Measurements from ENCODE around the gene KIAA0513. TPM values are rescaled to one million over a fixed set of nuclear protein-coding genes. Genes with fewer than 3 reads are reported as not detected.

The KIAA0513 gene
- total RNA-seq, 1 experiment from 2014 or later = 2.9 TPM

DNA sequence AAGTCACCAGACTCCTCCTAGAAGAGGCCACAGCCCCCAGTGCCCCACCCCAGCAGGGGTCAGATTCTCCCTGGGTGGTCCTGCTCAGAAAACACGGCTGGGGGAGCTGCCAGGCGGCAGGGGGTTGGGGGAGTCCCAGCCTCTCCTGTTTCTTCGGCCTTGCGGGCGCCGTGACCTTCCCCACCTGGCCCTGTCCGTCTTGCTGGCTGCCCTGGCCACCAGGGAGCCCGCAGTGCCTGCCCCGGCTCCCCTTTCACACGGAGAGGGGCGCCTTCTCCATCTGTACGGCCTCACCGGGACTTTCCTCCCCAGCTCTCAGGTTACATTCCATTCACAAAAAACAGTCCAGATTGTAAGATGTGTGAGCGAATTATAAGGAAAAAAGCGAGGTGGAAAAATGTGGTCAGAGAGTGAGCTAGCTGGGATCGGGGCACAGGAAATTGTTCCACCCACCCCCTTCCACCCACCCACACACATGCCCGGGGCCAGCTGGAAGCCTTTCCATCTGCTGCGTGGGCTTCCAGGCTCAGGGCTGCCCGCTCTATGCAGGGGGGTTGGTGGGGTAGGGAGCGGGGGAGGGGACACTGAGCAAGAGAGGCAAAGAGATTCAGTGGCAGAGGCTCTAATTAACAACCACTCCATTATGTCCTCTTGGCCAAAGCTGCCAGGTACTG, 99.2 kb downstream of the KIAA0513 start:
- H3K27me3 ChIP-seq (replicated peaks; ENCODE audit: insufficient read depth, low read depth, low read length, poor library complexity) = no peaks in the 10 kb centered on the region
- TF ChIP-seq CTCF (conservative IDR thresholded peaks at IDR 0.05; ENCODE audit: low read depth, low read length) = no peak
- H3K27ac ChIP-seq (ENCODE audit: low read depth, low read length, poor library complexity, severe bottlenecking) = peak overlapping the region; percentile 86
- ChIA-PET POLR2A (ENCODE audit: low non-redundant PET) (no interaction called here), CTCF (interaction anchor here (0.6 to 0.8 kb wide), 2 partner anchors 12 to 120 kb away, joined by 3 to 5 read pairs; no protein-coding TSS in a partner anchor)
- no peaks in the 10 kb centered on the region for H3K9me3 ChIP-seq (ENCODE audit: low read depth, low read length, poor library complexity, severe bottlenecking)
- intact Hi-C loops (cut with micrococcal nuclease; ENCODE audit: unreplicated experiment) = no loop called here
- no TSS peak for BruUV-seq (replicated peaks)
- H3K36me3 ChIP-seq (ENCODE audit: insufficient read depth, low read length, poor library complexity, severe bottlenecking) = no peaks in the 10 kb centered on the region
- peak overlapping the region; percentile 25 for H3K4me3 ChIP-seq (ENCODE audit: low read depth, low read length, poor library complexity, severe bottlenecking)
- H3K4me1 ChIP-seq (ENCODE audit: insufficient read depth, low read length, poor library complexity, severe bottlenecking) = peaks cover 32% of the 10 kb centered on the region
- DNase-seq (ENCODE audit: low spot score) = peak; percentile 86

- ChIA-PET POLR2A (ENCODE audit: low non-redundant PET) (no interaction called here), CTCF (interaction anchor here (0.6 to 0.8 kb wide), 2 partner anchors 13 to 119 kb away, joined by 3 to 5 read pairs; no protein-coding TSS in a partner anchor)
- Histone ChIP-seq H3K4me3 (ENCODE audit: low read depth, low read length, poor library complexity, severe bottlenecking) (no peak overlapping the region), H3K36me3 (ENCODE audit: insufficient read depth, low read length, poor library complexity, severe bottlenecking) (no peaks in the 10 kb centered on the region), H3K27ac (ENCODE audit: low read depth, low read length, poor library complexity, severe bottlenecking) (peak overlapping the region; percentile 86), H3K9me3 (ENCODE audit: low read depth, low read length, poor library complexity, severe bottlenecking) (no peaks in the 10 kb centered on the region), H3K4me1 (ENCODE audit: insufficient read depth, low read length, poor library complexity, severe bottlenecking) (peaks cover 32% of the 10 kb centered on the region), H3K27me3 (replicated peaks; ENCODE audit: insufficient read depth, low read depth, low read length, poor library complexity) (no peaks in the 10 kb centered on the region)
- TF ChIP-seq CTCF (conservative IDR thresholded peaks at IDR 0.05; ENCODE audit: low read depth, low read length) (no peak), EZH2 (IDR thresholded peaks at IDR 0.05; ENCODE audit: borderline replicate concordance, low read depth, low read length, poor library complexity, severe bottlenecking) (no peak)
- intact Hi-C loops (cut with micrococcal nuclease; ENCODE audit: unreplicated experiment) = no loop called here
- no TSS peak for BruUV-seq (replicated peaks)
- no peak for DNase-seq (ENCODE audit: low spot score)
These were observed 99.8 kb downstream of the KIAA0513 start for GRCh38 chr16:85127379-85127723.

DNA sequence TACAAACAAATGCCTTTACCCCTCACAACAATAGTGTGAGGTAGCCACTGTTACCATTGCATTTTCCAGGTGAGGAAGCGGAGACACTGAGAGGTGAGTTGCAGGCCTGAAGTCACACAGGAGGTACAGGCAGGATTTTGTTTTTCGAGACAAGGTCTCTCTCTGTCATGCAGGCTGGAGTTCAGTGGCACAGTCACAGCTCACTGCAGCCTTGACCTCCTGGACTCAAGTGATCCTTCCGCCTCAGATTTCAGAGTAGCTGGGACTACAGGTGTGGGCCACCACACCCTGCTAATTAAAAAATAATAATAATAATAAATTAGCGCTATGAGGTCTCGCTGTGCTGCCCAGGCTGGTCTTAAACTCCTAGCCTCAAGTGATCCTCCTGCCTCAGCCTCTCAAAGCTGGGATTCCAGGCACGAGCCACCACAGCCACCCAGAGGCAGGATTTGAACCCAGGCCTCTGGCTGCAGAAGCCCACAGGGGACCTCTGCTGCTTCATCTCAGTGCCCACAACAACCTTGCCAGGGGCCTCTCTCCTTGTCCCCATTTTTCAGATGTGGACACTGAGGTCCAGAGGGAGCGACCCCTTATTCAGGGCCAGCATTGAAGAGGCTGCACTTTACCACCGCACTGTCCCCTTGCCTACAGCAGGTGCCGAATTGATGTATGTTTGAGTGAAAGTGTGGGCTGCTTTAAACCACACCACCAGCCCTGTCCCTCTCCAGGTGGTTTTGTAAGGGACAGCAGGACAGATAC, 100.7 kb downstream of the KIAA0513 start:
- no peaks in the 10 kb centered on the region for H3K9me3 ChIP-seq (ENCODE audit: low read depth, low read length, poor library complexity, severe bottlenecking)

More for the DNA sequence above, 100.7 kb downstream of the KIAA0513 start:
- no peak for DNase-seq (ENCODE audit: low spot score)
- H3K27me3 ChIP-seq (replicated peaks; ENCODE audit: insufficient read depth, low read depth, low read length, poor library complexity) = no peaks in the 10 kb centered on the region
- no peak overlapping the region for H3K4me3 ChIP-seq (ENCODE audit: low read depth, low read length, poor library complexity, severe bottlenecking)
- no peak for TF ChIP-seq CTCF (conservative IDR thresholded peaks at IDR 0.05; ENCODE audit: low read depth, low read length)
- TF ChIP-seq EZH2 (IDR thresholded peaks at IDR 0.05; ENCODE audit: borderline replicate concordance, low read depth, low read length, poor library complexity, severe bottlenecking) = no peak
- BruUV-seq (replicated peaks) = no TSS peak
- ChIA-PET CTCF (no interaction called here), POLR2A (ENCODE audit: low non-redundant PET) (no interaction called here)
- H3K36me3 ChIP-seq (ENCODE audit: insufficient read depth, low read length, poor library complexity, severe bottlenecking) = no peaks in the 10 kb centered on the region
- H3K4me1 ChIP-seq (ENCODE audit: insufficient read depth, low read length, poor library complexity, severe bottlenecking) = peaks cover 32% of the 10 kb centered on the region
- intact Hi-C loops (cut with micrococcal nuclease; ENCODE audit: unreplicated experiment) = no loop called here
- no peak overlapping the region for H3K27ac ChIP-seq (ENCODE audit: low read depth, low read length, poor library complexity, severe bottlenecking)
